HepG2 (cell line): ENCODE data around the gene HNRNPUL2. TPM values are rescaled to one million over a fixed set of nuclear protein-coding genes. Genes with fewer than 3 reads are reported as not detected.

Experiments used
- HHEX ChIP-seq: IDR thresholded peaks from 2 replicates; pipeline ENCODE4 v1.6.1; 2016; ENCODE audit warnings: control low read depth
- HNF1A ChIP-seq, 2 experiments: sonication (generic) in 1 of 2; formaldehyde crosslinking in 1 of 2; IDR thresholded peaks; 2 replicates each; pipeline versions ENCODE4 v1.4.0 to v1.6.1; 2016 to 2020; ENCODE audit warnings: borderline replicate concordance in 1 of 2, low read depth in 1 of 2, mild to moderate bottlenecking in 1 of 2, missing genetic modification reagents in 1 of 2
- KLF13 ChIP-seq: sonication (generic); formaldehyde crosslinking; IDR thresholded peaks from 2 replicates; pipeline ENCODE4 v1.4.0; 2020; ENCODE audit warnings: mild to moderate bottlenecking, missing genetic modification reagents
- NCOA1 ChIP-seq: sonication (generic); formaldehyde crosslinking; IDR thresholded peaks from 2 replicates; pipeline ENCODE4 v1.9.0; 2021; ENCODE audit warnings: missing genetic modification reagents
- POGZ ChIP-seq: sonication (generic); formaldehyde crosslinking; IDR thresholded peaks from 2 replicates; pipeline ENCODE4 v1.4.0; 2020; ENCODE audit warnings: mild to moderate bottlenecking, missing genetic modification reagents
- THAP9 ChIP-seq: sonication (generic); formaldehyde crosslinking; IDR thresholded peaks from 2 replicates; pipeline ENCODE4; 2020; ENCODE audit warnings: missing genetic modification reagents, mild to moderate bottlenecking, borderline replicate concordance
- ZNF563 ChIP-seq: sonication (generic); formaldehyde crosslinking; IDR thresholded peaks from 2 replicates; pipeline ENCODE4 v1.8.0; 2022; ENCODE audit warnings: mild to moderate bottlenecking, moderate library complexity, missing genetic modification reagents
- ZNF790 ChIP-seq: sonication (generic); formaldehyde crosslinking; IDR thresholded peaks from 2 replicates; pipeline ENCODE4 v1.8.0; 2022; ENCODE audit warnings: missing genetic modification reagents, mild to moderate bottlenecking, borderline replicate concordance
- polyA plus RNA-seq, 8 experiments: library from polyadenylated mRNA; depleted of rRNA in 3 of 8; stranded (reverse) in 7 of 8; unstranded in 1 of 8; fragments of >200 nt; fragmentation: Illumina TruSeq in 4 of 8; extraction: Trizol in 4 of 8; gene quantifications; 2 replicates each; pipeline versions ENCODE4 v1.2.1 to v1.2.3, GENCODE V29; 2011 to 2016; ENCODE audit warnings: low read depth in 4 of 8, missing spikeins in 1 of 8, mixed read lengths in 1 of 8; ENCODE audit not compliant: insufficient read depth in 1 of 8
- total RNA-seq, 5 experiments: library from RNA; depleted of rRNA; stranded (reverse); fragments of >200 nt; fragmentation: Illumina TruSeq; extraction: Trizol; gene quantifications; 2 replicates each; pipeline ENCODE4 v1.2.3, GENCODE V29; 2016; ENCODE audit warnings: low read depth in 1 of 5
- TF ChIP-seq, protein P1 (sequence below): sonication (generic); formaldehyde crosslinking; IDR thresholded peaks from 2 replicates; pipeline ENCODE4 v1.9.0; 2021; ENCODE audit warnings: mild to moderate bottlenecking, missing genetic modification reagents
- TF ChIP-seq, protein P2 (sequence below): sonication (generic); formaldehyde crosslinking; IDR thresholded peaks from 2 replicates; pipeline ENCODE4 v1.4.0; 2020; ENCODE audit warnings: missing genetic modification reagents

HNRNPUL2 gene
- total and polyA plus RNA-seq, 2 of the 13 experiments (the other 11 are each of a cell fraction or from before 2014, with no cell fraction given) = 8.4 to 9.6 TPM

- TF ChIP-seq, protein P1, sequence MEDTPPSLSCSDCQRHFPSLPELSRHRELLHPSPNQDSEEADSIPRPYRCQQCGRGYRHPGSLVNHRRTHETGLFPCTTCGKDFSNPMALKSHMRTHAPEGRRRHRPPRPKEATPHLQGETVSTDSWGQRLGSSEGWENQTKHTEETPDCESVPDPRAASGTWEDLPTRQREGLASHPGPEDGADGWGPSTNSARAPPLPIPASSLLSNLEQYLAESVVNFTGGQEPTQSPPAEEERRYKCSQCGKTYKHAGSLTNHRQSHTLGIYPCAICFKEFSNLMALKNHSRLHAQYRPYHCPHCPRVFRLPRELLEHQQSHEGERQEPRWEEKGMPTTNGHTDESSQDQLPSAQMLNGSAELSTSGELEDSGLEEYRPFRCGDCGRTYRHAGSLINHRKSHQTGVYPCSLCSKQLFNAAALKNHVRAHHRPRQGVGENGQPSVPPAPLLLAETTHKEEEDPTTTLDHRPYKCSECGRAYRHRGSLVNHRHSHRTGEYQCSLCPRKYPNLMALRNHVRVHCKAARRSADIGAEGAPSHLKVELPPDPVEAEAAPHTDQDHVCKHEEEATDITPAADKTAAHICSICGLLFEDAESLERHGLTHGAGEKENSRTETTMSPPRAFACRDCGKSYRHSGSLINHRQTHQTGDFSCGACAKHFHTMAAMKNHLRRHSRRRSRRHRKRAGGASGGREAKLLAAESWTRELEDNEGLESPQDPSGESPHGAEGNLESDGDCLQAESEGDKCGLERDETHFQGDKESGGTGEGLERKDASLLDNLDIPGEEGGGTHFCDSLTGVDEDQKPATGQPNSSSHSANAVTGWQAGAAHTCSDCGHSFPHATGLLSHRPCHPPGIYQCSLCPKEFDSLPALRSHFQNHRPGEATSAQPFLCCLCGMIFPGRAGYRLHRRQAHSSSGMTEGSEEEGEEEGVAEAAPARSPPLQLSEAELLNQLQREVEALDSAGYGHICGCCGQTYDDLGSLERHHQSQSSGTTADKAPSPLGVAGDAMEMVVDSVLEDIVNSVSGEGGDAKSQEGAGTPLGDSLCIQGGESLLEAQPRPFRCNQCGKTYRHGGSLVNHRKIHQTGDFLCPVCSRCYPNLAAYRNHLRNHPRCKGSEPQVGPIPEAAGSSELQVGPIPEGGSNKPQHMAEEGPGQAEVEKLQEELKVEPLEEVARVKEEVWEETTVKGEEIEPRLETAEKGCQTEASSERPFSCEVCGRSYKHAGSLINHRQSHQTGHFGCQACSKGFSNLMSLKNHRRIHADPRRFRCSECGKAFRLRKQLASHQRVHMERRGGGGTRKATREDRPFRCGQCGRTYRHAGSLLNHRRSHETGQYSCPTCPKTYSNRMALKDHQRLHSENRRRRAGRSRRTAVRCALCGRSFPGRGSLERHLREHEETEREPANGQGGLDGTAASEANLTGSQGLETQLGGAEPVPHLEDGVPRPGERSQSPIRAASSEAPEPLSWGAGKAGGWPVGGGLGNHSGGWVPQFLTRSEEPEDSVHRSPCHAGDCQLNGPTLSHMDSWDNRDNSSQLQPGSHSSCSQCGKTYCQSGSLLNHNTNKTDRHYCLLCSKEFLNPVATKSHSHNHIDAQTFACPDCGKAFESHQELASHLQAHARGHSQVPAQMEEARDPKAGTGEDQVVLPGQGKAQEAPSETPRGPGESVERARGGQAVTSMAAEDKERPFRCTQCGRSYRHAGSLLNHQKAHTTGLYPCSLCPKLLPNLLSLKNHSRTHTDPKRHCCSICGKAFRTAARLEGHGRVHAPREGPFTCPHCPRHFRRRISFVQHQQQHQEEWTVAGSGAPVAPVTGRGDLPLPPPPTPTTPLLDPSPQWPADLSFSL (CRISPR knock-in tag) = peak; percentile 22; the same call in 1 of the 2 replicates
- no peak for TF ChIP-seq HHEX
- TF ChIP-seq THAP9 (CRISPR knock-in tag) = peak; percentile 29; the same call in 1 of the 2 replicates
- peak; percentile 42; the same call in 1 of the 2 replicates for TF ChIP-seq NCOA1 (CRISPR knock-in tag)
- TF ChIP-seq POGZ (CRISPR knock-in tag) = no peak
- TF ChIP-seq ZNF790 (CRISPR knock-in tag) = 0 out of 2 replicates have a peak, but pooled peaks have one; percentile 49
- no peak for TF ChIP-seq KLF13
- TF ChIP-seq, protein P2, sequence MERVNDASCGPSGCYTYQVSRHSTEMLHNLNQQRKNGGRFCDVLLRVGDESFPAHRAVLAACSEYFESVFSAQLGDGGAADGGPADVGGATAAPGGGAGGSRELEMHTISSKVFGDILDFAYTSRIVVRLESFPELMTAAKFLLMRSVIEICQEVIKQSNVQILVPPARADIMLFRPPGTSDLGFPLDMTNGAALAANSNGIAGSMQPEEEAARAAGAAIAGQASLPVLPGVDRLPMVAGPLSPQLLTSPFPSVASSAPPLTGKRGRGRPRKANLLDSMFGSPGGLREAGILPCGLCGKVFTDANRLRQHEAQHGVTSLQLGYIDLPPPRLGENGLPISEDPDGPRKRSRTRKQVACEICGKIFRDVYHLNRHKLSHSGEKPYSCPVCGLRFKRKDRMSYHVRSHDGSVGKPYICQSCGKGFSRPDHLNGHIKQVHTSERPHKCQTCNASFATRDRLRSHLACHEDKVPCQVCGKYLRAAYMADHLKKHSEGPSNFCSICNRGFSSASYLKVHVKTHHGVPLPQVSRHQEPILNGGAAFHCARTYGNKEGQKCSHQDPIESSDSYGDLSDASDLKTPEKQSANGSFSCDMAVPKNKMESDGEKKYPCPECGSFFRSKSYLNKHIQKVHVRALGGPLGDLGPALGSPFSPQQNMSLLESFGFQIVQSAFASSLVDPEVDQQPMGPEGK = peak; percentile 54; the same call in 1 of the 2 replicates
- 0 out of 2 replicates have a peak, but pooled peaks have one; percentile 20 for TF ChIP-seq ZNF563 (CRISPR knock-in tag)
- no peak for TF ChIP-seq HNF1A (IDR thresholded peaks at IDR 0.05; ENCODE audit: low read depth)
- no peak for TF ChIP-seq HNF1A (CRISPR knock-in tag; IDR thresholded peaks at IDR 0.05; ENCODE audit: borderline replicate concordance)
Observed at GRCh38 chr11:62665599-62666258, 61.5 kb downstream of the HNRNPUL2 start (continued).
